VCaP (cell line): ENCODE measurements around the gene ABAT.

Experiments
- H3K27ac ChIP-seq: fragments of 450-650 bp; 2 replicates; pipeline ENCODE4 v1.5.1; 2017
- TF ChIP-seq, protein P1 (sequence below): fragments of 450-650 bp; conservative IDR thresholded peaks from 2 replicates; pipeline ENCODE4 v1.5.1; 2017; ENCODE audit warnings: mild to moderate bottlenecking, moderate library complexity

The ABAT gene

DNA sequence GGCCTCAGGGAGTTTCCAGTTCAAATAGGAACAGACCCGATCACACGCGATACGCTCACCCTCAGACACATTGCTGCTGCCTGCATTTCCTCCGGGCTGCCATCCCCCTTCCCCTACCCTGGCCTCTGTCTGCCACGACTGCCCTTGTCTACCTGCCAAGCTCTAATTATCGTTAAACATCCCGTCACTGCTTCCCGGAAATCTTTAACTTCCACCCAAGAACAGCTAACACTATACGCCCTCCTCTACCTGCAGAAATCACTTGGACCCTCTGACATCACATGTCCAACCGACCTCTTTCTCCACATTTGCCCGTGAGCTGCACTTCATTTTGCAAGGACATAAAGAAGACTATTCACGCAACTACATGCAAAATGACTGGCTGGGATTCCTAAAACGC, 40.4 kb downstream of the ABAT start:
- H3K27ac ChIP-seq: peak overlapping the region; percentile 49; the same call in 1 of the 2 replicates
- TF ChIP-seq, protein P1, sequence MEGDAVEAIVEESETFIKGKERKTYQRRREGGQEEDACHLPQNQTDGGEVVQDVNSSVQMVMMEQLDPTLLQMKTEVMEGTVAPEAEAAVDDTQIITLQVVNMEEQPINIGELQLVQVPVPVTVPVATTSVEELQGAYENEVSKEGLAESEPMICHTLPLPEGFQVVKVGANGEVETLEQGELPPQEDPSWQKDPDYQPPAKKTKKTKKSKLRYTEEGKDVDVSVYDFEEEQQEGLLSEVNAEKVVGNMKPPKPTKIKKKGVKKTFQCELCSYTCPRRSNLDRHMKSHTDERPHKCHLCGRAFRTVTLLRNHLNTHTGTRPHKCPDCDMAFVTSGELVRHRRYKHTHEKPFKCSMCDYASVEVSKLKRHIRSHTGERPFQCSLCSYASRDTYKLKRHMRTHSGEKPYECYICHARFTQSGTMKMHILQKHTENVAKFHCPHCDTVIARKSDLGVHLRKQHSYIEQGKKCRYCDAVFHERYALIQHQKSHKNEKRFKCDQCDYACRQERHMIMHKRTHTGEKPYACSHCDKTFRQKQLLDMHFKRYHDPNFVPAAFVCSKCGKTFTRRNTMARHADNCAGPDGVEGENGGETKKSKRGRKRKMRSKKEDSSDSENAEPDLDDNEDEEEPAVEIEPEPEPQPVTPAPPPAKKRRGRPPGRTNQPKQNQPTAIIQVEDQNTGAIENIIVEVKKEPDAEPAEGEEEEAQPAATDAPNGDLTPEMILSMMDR: no peak

DNA sequence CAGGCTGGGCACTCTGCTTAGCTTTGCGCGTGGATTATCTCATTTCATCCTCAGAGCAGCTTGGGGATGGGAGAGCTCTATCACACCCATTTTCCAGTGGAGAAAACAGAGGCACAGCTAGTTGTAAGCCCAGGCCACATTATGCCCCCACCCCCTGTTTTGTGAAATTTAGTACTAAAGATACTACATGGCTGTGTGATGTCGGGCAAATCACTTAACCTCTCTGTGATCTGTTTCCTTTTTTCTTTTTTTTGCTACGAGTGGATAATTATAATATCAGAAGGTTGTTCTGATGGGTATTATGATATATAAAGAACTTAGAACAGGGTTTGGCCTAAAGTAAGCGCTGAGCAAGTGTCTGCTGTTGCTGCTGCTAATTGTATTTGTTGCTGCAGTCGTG, 41.6 kb downstream of the ABAT start:
- TF ChIP-seq, protein P1: no peak
- no peak overlapping the region for H3K27ac ChIP-seq

DNA sequence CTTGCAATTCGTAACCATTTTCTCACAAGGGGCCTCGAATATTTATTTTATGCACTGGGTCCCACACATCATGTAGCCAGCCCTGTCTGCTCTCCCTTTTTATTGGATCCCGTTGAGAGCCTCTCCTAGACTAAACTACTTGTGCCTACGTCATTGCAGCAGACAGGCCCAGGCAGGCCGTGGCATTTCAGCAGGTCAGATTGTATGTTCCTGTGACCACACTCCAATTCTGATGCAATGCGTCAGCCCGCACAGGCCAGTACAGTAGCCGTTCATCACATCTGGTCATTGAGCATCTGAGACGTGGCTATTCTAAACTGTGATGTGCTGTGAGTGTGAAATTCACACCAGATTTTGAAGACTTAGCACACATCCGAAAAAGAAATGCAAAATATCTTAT, 42.2 kb downstream of the ABAT start:
- H3K27ac ChIP-seq: no peak overlapping the region
- TF ChIP-seq, protein P1: no peak

DNA sequence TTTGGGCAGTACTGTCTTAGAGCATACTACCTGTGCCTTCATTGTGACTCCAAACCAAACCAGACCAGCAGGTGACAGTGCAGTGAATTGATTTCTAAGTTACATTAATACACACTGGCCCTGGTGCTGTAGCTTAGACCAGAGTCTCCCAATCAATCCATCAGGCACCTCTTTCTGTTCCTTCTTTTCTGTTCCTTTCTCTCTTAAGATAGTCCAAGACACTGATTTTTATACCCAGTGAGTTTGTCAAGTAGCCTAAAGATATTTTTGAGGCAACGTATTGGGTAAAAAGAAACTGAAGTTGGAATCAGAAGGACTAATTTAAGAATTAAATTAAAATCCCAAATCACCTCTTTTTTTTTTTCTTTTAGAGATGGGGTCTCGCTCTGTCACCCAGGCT, 43.1 kb downstream of the ABAT start:
- H3K27ac ChIP-seq: no peak overlapping the region
- TF ChIP-seq, protein P1: no peak

- TF ChIP-seq, protein P1: no peak
- H3K27ac ChIP-seq: peak overlapping the region; percentile 60; the same call in 1 of the 2 replicates
Observed at GRCh38 chr16:8717892-8718415, 43.5 kb downstream of the ABAT start.

GRCh38 chr16:8718851-8719680, 44.6 kb downstream of the ABAT start:
- peak overlapping the region; percentile 60 for H3K27ac ChIP-seq
- TF ChIP-seq, protein P1: no peak

DNA sequence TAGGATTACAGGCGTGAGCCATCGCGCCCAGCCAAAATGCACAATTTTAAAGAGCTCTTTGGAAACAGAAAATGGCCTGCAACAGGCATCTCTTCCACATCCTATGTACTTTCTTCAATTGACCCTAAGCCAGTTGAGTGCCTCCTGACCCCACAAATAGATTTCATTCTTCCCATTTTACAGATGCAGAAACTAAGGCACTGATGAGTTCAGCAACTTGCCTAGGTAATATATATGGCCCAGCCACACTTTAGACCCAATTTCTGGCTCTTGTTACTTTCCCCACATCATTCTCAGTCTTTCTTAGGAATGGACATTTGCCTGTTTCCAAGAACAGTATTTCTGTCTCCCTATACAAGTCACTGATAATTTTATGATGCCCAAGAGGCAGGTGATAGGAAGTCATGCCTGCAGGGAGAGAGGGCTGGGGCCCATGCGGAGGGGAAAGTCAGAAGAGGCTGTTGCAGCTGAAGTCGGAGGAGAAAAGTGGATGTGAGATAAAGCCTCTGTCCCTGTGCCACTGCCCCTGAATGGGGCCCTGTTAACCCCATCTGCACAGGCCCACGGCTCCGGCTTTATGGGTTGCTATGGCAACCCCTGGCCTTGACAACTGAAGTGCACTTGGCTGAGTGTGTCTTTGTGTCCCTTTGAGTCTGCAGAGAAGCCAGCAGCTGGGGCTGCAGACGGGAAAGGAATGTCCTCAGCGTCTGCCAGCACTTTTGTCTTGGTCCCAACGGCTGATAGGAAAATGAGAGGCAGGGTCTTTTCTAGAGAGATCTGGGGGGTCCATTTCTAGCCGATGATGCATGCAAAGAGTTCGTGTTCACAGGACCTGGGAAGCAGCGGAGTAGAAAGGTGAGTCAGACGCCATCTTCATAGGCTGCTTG, 45.9 kb downstream of the ABAT start:
- TF ChIP-seq, protein P1: no peak
- H3K27ac ChIP-seq: peak overlapping the region; percentile 60; the same call in 1 of the 2 replicates
